HEK293 (cell line): Measurements from ENCODE around the gene POLR1G.

Source experiments
- CTCF ChIA-PET: fragments of 350-600 bp; formaldehyde crosslinking; extraction: SDS; loops from one replicate; lab custom pipeline; 2021; ENCODE audit warnings: antibody characterized with exemption; lab: Yijun Ruan, JAX
- POLR2A ChIA-PET: fragments of 300-600 bp; formaldehyde crosslinking; extraction: SDS; loops from one replicate; lab custom pipeline; 2020; ENCODE audit warnings: antibody characterized with exemption, inconsistent platforms; lab: Yijun Ruan, JAX
- H3K27ac ChIP-seq: fragments of 200-500 bp; sonication (Bioruptor generic); 2 replicates; pipeline ENCODE4 v1.5.1; 2014; ENCODE audit warnings: low read depth, low read length, control low read depth, inconsistent platforms; ENCODE audit errors: extremely low read depth
- H3K36me3 ChIP-seq, 2 experiments: fragments of 200-500 bp in 1 of 2; sonication (Bioruptor generic) in 1 of 2; 1 replicate in 1 of 2; 2 replicates in 1 of 2; pipeline ENCODE4 v1.5.1; 2014 to 2017; ENCODE audit warnings: inconsistent platforms in 2 of 2, low read length in 2 of 2; ENCODE audit not compliant: control insufficient read depth in 2 of 2, insufficient read depth in 1 of 2
- H3K4me1 ChIP-seq: fragments of 200-500 bp; sonication (Bioruptor generic); 2 replicates; pipeline ENCODE4 v1.5.1; 2014; ENCODE audit warnings: mild to moderate bottlenecking, low read length, inconsistent platforms; ENCODE audit not compliant: control insufficient read depth, insufficient read depth
- H3K4me3 ChIP-seq: 2 replicates; pipeline ENCODE4 v1.5.1; 2011; ENCODE audit warnings: low read depth, mild to moderate bottlenecking, control low read depth, low read length, moderate library complexity
- H3K9me3 ChIP-seq: fragments of 200-500 bp; sonication (Bioruptor generic); 2 replicates; pipeline ENCODE4 v1.5.1; 2014; ENCODE audit warnings: low read depth, low read length, inconsistent platforms; ENCODE audit not compliant: control insufficient read depth, insufficient read depth
- ELK4 ChIP-seq: IDR thresholded peaks from 2 replicates; pipeline ENCODE4 v1.6.1; 2011; ENCODE audit warnings: mild to moderate bottlenecking, low read depth, low read length, borderline replicate concordance
- HIC1 ChIP-seq: fragments of 450-650 bp; formaldehyde crosslinking; IDR thresholded peaks from 2 replicates; pipeline ENCODE4 v1.5.1; 2016; ENCODE audit warnings: missing biosample characterization, missing genetic modification characterization
- KLF8 ChIP-seq: fragments of 450-650 bp; formaldehyde crosslinking; IDR thresholded peaks from 2 replicates; pipeline ENCODE4 v1.5.1; 2016; ENCODE audit warnings: missing biosample characterization, missing genetic modification characterization
- OSR2 ChIP-seq: fragments of 450-650 bp; formaldehyde crosslinking; IDR thresholded peaks from 2 replicates; pipeline ENCODE4 v1.5.1; 2016; ENCODE audit warnings: missing biosample characterization, missing genetic modification characterization
- PRDM1 ChIP-seq: fragments of 450-650 bp; formaldehyde crosslinking; IDR thresholded peaks from 2 replicates; pipeline ENCODE4; 2016; ENCODE audit warnings: missing biosample characterization, missing genetic modification characterization
- SP7 ChIP-seq: fragments of 450-650 bp; formaldehyde crosslinking; IDR thresholded peaks from 2 replicates; pipeline ENCODE4 v1.5.1; 2016; ENCODE audit warnings: missing biosample characterization, missing genetic modification characterization
- TCF7L2 ChIP-seq: IDR thresholded peaks from 2 replicates; pipeline ENCODE4 v1.6.1; 2011; ENCODE audit warnings: low read depth, mild to moderate bottlenecking, inconsistent platforms, low read length, moderate library complexity, borderline replicate concordance
- ZBTB17 ChIP-seq: fragments of 450-650 bp; formaldehyde crosslinking; IDR thresholded peaks from 2 replicates; pipeline ENCODE4 v1.5.1; 2016; ENCODE audit warnings: missing biosample characterization, missing genetic modification characterization
- ZBTB48 ChIP-seq: fragments of 450-650 bp; formaldehyde crosslinking; IDR thresholded peaks from 2 replicates; pipeline ENCODE4 v1.5.1; 2016; ENCODE audit warnings: missing biosample characterization, missing genetic modification characterization
- ZIC2 ChIP-seq: fragments of 450-650 bp; formaldehyde crosslinking; IDR thresholded peaks from 2 replicates; pipeline ENCODE4 v1.5.1; 2016; ENCODE audit warnings: missing biosample characterization, missing genetic modification characterization
- ZNF132 ChIP-seq: fragments of 450-650 bp; formaldehyde crosslinking; IDR thresholded peaks from 2 replicates; pipeline ENCODE4 v1.5.1; 2017; ENCODE audit warnings: missing biosample characterization, missing genetic modification characterization, borderline replicate concordance
- ZNF16 ChIP-seq: fragments of 450-650 bp; formaldehyde crosslinking; IDR thresholded peaks from 2 replicates; pipeline ENCODE4 v1.5.1; 2016; ENCODE audit warnings: low read depth, missing biosample characterization, missing genetic modification characterization
- ZNF223 ChIP-seq: fragments of 450-650 bp; formaldehyde crosslinking; IDR thresholded peaks from 2 replicates; pipeline ENCODE4 v1.5.1; 2016; ENCODE audit warnings: missing biosample characterization, missing genetic modification characterization
- ZNF335 ChIP-seq: fragments of 450-650 bp; formaldehyde crosslinking; conservative IDR thresholded peaks from 2 replicates; pipeline ENCODE4 v1.5.1; 2016; ENCODE audit warnings: missing biosample characterization, missing genetic modification characterization
- ZNF558 ChIP-seq: fragments of 450-650 bp; formaldehyde crosslinking; IDR thresholded peaks from 2 replicates; pipeline ENCODE4 v1.5.1; 2016; ENCODE audit warnings: missing biosample characterization, missing genetic modification characterization
- ZNF561 ChIP-seq: fragments of 450-650 bp; IDR thresholded peaks from 2 replicates; pipeline ENCODE4 v1.5.1; 2018; ENCODE audit warnings: missing biosample characterization, missing genetic modification characterization, borderline replicate concordance
- ZNF580 ChIP-seq: fragments of 450-650 bp; formaldehyde crosslinking; IDR thresholded peaks from 2 replicates; pipeline ENCODE4 v1.5.1; 2016; ENCODE audit warnings: missing biosample characterization, missing genetic modification characterization
- ZXDB ChIP-seq: fragments of 450-650 bp; formaldehyde crosslinking; IDR thresholded peaks from 2 replicates; pipeline ENCODE4 v1.5.1; 2016; ENCODE audit warnings: missing biosample characterization, missing genetic modification characterization
- TF ChIP-seq, protein P1 (sequence below): fragments of 450-650 bp; formaldehyde crosslinking; IDR thresholded peaks from 2 replicates; pipeline ENCODE4 v1.5.1; 2016; ENCODE audit warnings: missing biosample characterization, missing genetic modification characterization
- TF ChIP-seq, protein P2 (sequence below): fragments of 450-650 bp; IDR thresholded peaks from 2 replicates; pipeline ENCODE4 v1.5.1; 2018; ENCODE audit warnings: missing biosample characterization, missing genetic modification characterization
- TF ChIP-seq, protein P3 (sequence below): fragments of 450-650 bp; formaldehyde crosslinking; IDR thresholded peaks from 2 replicates; pipeline ENCODE4 v1.5.1; 2016; ENCODE audit warnings: missing biosample characterization, missing genetic modification characterization

The POLR1G gene

DNA sequence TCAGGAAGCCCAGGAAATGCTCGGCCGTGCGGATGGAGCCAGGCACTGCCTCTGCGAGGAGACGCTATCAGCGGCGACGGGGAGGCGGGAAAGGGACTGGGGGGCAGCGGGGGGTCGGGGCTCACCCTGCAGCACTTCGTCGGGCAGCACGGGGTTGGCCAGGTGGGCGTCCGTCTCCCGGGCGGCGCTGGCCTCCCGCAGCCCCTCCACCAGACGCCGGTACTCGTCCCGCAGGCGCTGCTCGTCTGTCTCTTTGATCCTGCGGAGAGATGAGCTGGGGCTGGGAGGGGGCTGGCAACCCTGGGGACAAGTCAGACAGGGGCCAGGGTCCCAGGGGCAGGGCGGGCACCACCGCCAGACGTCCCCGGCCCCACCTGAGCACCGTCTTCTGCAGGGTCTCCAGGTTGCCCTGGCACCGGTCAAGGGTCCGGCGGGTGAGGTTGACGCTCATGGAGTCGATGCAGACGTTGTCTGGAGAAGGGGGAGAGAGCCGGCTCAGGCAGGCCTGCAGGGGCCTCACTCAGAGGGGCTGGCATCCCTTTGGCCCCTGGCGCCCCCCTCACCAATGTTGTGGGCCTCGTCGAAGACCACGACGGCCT, 42.5 kb upstream of the POLR1G start (continued):
- TF ChIP-seq, protein P1, sequence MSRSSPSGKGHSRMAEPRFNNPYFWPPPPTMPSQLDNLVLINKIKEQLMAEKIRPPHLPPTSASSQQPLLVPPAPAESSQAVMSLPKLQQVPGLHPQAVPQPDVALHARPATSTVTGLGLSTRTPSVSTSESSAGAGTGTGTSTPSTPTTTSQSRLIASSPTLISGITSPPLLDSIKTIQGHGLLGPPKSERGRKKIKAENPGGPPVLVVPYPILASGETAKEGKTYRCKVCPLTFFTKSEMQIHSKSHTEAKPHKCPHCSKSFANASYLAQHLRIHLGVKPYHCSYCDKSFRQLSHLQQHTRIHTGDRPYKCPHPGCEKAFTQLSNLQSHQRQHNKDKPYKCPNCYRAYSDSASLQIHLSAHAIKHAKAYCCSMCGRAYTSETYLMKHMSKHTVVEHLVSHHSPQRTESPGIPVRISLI (tag by site-specific recombination), result no peak
- no peak for TF ChIP-seq ZIC2
- no peak for TF ChIP-seq TCF7L2

- no peak for TF ChIP-seq ZNF132
- TF ChIP-seq HIC1 (tag by site-specific recombination), result 0 out of 2 replicates have a peak, but pooled peaks have one; percentile 29
- no peak for TF ChIP-seq ZBTB48 (tag by site-specific recombination)
- TF ChIP-seq PRDM1 (tag by site-specific recombination), result no peak
- Histone ChIP-seq H3K36me3 (peaks cover 41 to 61% of the 10 kb centered on the region in 2 experiments; a peak in 2 of 3 replicates), H3K4me3 (no peak overlapping the region), H3K9me3 (no peaks in the 10 kb centered on the region), H3K27ac (no peak overlapping the region), H3K4me1 (no peaks in the 10 kb centered on the region)
- CTCF ChIA-PET, result interaction anchor here (1.2 kb wide), 1 partner anchor 38 kb away, joined by 5 read pairs; no protein-coding TSS in a partner anchor
- POLR2A ChIA-PET, result no interaction called here
Observed at GRCh38 chr19:45364696-45365095, 41.7 kb upstream of the POLR1G start.

DNA sequence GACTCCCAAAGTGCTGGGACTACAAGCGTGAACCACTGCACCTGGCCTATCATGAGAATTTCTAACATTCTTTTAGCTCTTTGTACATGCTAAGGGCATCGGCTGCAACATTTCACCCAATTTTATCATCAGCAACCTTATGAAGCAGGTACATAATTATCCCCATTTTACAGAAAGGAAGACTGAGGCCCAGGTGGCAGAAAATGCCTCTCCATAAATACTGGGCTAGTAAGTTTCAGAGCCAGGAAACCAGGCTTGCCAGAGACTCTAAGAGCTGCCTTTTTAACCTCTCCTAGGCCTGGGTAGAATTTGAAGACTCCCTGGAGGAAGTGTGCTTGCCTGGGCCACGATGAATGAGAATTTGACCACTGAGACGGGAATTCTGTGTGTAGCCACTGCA, 38.3 kb upstream of the POLR1G start:
- Histone ChIP-seq H3K27ac (no peak overlapping the region), H3K4me3 (no peak overlapping the region), H3K9me3 (no peaks in the 10 kb centered on the region), H3K4me1 (0 out of 2 replicates have a peak, but pooled peaks cover 2% of the 10 kb centered on the region), H3K36me3 (peaks cover 26 to 39% of the 10 kb centered on the region in 2 experiments; a peak in 2 of 3 replicates)
- POLR2A ChIA-PET, result no interaction called here
- CTCF ChIA-PET, result no interaction called here
- TF ChIP-seq KLF8 (tag by site-specific recombination), result 0 out of 2 replicates have a peak, but pooled peaks have one; percentile 19
- TF ChIP-seq SP7, result 0 out of 2 replicates have a peak, but pooled peaks have one; percentile 24
- no peak for TF ChIP-seq ZNF223 (tag by site-specific recombination)
- TF ChIP-seq ZNF580, result peak; percentile 49; the same call in 1 of the 2 replicates
- TF ChIP-seq, protein P2, sequence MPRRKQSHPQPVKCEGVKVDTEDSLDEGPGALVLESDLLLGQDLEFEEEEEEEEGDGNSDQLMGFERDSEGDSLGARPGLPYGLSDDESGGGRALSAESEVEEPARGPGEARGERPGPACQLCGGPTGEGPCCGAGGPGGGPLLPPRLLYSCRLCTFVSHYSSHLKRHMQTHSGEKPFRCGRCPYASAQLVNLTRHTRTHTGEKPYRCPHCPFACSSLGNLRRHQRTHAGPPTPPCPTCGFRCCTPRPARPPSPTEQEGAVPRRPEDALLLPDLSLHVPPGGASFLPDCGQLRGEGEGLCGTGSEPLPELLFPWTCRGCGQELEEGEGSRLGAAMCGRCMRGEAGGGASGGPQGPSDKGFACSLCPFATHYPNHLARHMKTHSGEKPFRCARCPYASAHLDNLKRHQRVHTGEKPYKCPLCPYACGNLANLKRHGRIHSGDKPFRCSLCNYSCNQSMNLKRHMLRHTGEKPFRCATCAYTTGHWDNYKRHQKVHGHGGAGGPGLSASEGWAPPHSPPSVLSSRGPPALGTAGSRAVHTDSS (tag by site-specific recombination), result no peak

GRCh38 chr19:45368737-45369340, 37.6 kb upstream of the POLR1G start:
- Histone ChIP-seq H3K4me3 (no peak overlapping the region), H3K27ac (no peak overlapping the region), H3K4me1 (0 out of 2 replicates have a peak, but pooled peaks cover 2% of the 10 kb centered on the region), H3K36me3 (peaks cover 26 to 33% of the 10 kb centered on the region in 2 experiments; a peak in 2 of 3 replicates), H3K9me3 (no peaks in the 10 kb centered on the region)
- ChIA-PET POLR2A (interaction anchor here (1.5 kb wide), 1 partner anchor 191 kb away, joined by 5 read pairs; the partner anchor contains the start of genes BLOC1S3 and TRAPPC6A), CTCF (interaction anchor here (0.6 to 1.2 kb wide), 4 partner anchors 21 to 110 kb away, joined by 3 to 4 read pairs (median 3); partner anchors contain the start of gene PPP1R13L)
- TF ChIP-seq ZNF16 (tag by site-specific recombination), result no peak
- TF ChIP-seq OSR2, result no peak
- no peak for TF ChIP-seq ELK4
- no peak for TF ChIP-seq ZNF561 (tag by site-specific recombination)
- no peak for TF ChIP-seq ZXDB (tag by site-specific recombination)
- TF ChIP-seq, protein P3, sequence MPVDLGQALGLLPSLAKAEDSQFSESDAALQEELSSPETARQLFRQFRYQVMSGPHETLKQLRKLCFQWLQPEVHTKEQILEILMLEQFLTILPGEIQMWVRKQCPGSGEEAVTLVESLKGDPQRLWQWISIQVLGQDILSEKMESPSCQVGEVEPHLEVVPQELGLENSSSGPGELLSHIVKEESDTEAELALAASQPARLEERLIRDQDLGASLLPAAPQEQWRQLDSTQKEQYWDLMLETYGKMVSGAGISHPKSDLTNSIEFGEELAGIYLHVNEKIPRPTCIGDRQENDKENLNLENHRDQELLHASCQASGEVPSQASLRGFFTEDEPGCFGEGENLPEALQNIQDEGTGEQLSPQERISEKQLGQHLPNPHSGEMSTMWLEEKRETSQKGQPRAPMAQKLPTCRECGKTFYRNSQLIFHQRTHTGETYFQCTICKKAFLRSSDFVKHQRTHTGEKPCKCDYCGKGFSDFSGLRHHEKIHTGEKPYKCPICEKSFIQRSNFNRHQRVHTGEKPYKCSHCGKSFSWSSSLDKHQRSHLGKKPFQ (tag by site-specific recombination), result no peak
- TF ChIP-seq ZNF335, result no peak
- no peak for TF ChIP-seq PRDM1 (tag by site-specific recombination)
- no peak for TF ChIP-seq ZNF558 (tag by site-specific recombination)
- no peak for TF ChIP-seq ZBTB17 (tag by site-specific recombination)
